HG03571 (cell line): ENCODE measurements around the gene EIF4ENIF1.
A peak's percentile ranks its signal among the peaks of the same experiment; 100 is the strongest.
"Not testable (repeated sequence)": the region's sequence is repeated elsewhere in the genome, so short reads cannot be mapped to it uniquely, and the experiment has no call there.

ENCODE experiments used
- ATAC-seq: cut with Tn5 transposase; IDR thresholded peaks from one replicate; pipeline ENCODE4 v1.9.1; 2021; ENCODE audit not compliant: unreplicated experiment

The EIF4ENIF1 gene

GRCh38 chr22:31489632-31490495 is at the start of gene EIF4ENIF1:
Gene EIF4ENIF1, minus strand, starts transcription at chr22:31489842. Its CDS starts 1,124 bp downstream, at chr22:31488718.
- ATAC-seq: no peak

DNA sequence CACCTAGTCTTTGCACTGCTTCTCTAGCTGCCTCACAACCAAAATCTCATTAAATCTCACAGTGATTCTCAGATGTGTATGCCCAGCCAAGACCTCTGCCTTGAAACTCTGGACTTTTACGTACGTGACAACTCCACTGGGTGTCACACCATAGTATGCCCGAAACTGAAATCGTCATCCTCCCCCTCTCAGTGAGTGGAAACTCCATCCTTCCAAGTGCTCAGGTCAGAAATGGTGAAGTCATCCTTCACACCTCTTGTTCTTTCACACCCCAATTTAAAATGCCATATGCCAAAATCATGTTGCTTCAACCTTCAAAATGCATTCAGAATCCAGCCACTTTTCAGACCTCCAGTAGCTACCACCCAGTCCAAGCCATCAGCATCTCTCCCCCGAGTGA is 49.2 kb upstream of the EIF4ENIF1 start:
- no peak for ATAC-seq

GRCh38 chr22:31537019-31537535 is 47.4 kb upstream of the EIF4ENIF1 start:
- ATAC-seq: no peak

DNA sequence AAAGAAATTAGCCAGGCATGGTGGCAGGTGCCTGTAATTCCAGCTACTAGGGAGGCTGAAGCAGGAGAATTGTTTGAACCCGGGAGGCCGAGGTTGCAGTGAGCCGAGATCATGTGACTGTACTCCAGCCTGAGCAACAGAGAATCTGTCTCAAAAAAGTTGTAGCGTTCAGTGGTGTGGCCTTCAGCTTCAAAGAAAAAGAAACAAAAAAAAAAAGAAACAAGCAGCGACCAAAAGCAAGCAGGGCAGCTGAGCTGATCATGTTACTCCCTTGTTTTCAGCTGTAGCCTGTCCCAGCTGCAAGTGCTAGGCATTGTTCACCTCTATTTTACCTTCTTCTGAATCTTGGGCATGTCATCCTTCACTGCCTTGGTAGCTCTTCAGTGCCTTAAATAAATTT is 43.7 kb upstream of the EIF4ENIF1 start:
- no peak for ATAC-seq

DNA sequence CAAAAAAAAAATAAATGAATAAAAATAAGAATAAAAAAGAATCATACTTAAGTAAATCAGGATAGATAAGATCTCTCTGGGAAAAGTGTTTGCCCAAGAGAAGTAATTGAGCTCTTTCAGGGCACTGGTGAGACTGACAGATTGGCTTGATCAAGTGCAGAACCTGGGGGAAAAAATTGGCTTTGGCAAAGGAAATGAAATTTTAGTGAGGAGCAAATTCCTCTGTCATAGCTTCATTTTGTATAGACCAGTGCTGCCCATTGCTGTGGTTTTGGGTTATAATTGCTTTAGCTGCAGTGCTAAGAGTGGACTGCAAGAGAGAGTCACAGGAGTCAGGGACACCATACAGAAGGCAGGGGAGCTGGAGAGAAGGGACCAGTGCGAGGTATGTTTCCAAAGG is 42.4 kb upstream of the EIF4ENIF1 start:
- ATAC-seq: no peak

- ATAC-seq: no peak
Measured at GRCh38 chr22:31530823-31531195, 41.2 kb upstream of the EIF4ENIF1 start.

DNA sequence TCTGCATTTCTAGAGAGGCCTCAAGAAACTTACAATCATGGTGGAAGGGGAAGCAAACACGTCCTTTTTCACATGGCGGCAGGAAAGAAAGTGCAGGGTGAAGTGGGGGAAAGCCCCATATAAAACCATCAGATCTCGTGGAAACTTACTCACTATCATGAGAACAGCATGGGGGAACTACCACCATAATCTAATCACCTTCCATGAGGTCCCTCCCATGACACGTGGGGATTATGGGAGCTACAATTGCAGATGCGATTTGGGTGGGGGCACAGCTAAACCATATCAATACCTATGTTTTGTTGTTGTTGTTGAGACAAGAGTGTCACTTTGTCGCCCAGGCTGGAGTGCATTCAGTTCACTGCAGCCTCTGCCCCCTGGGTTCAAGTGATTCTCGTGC is 36.6 kb upstream of the EIF4ENIF1 start:
- ATAC-seq: no peak

GRCh38 chr22:31524132-31524531 is 34.5 kb upstream of the EIF4ENIF1 start:
- not testable (repeated sequence) for ATAC-seq

- ATAC-seq: no peak
Measured at GRCh38 chr22:31520051-31520450, 30.4 kb upstream of the EIF4ENIF1 start.

GRCh38 chr22:31509061-31509762 is 19.6 kb upstream of the EIF4ENIF1 start:
- ATAC-seq: no peak

GRCh38 chr22:31508536-31508935 is 18.9 kb upstream of the EIF4ENIF1 start:
- ATAC-seq: no peak

DNA sequence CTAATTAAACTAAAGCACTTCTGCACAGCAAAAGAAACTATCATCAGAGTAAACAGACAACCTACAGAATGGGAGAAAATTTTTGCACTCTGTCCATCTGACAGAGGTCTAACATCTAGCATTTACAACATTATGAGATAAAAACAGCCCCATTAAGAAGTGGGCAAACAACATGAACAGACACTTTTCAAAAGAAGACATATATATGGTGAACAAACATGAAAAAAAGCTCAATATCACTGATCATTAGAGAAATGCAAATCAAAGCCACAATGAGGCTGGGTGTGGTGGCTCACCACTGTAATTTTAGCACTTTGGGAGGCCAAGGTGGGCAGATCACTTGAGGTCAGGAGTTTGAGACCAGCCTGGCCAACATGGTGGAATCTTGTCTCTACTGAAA is 17.9 kb upstream of the EIF4ENIF1 start:
- ATAC-seq: not testable (repeated sequence)

DNA sequence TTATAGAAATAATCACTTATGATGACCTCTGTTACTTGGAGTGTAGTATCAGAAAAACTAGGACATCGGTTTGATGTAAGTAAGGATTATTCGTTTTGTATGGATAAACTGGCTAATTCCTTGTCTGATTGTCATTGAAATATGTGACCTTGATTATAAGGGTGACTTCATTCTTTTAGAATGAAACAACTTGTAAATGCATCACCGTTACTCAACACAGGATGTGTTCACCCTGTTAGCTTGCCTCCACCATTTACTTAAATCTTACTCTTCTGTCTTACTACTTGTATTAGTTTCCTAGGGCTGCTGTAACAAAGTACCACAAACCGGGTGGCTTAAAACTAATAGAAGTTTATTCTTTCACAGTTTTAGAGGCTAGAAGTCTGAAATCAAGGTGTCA is 14.6 kb upstream of the EIF4ENIF1 start:
- no peak for ATAC-seq

GRCh38 chr22:31503211-31503964 is 13.7 kb upstream of the EIF4ENIF1 start:
- no peak for ATAC-seq

DNA sequence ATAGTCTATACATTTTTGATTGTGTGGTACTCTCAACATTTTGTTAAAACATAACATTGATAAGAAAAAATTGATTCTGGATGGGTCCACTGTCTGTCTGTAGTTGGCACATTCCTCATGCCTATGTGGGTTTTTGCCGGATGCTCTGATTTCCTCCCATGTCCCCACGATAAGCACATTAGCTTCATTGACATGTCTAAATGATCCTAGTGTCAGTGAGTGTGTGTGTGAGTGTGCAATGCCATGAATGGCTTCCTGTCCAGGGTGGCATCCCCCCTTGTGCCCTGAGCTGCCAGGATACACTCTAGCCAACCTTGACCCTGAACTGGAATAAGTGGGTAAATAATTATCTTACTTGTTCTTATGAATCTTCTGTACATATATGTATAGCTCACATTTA is 12.1 kb upstream of the EIF4ENIF1 start:
- ATAC-seq: no peak

DNA sequence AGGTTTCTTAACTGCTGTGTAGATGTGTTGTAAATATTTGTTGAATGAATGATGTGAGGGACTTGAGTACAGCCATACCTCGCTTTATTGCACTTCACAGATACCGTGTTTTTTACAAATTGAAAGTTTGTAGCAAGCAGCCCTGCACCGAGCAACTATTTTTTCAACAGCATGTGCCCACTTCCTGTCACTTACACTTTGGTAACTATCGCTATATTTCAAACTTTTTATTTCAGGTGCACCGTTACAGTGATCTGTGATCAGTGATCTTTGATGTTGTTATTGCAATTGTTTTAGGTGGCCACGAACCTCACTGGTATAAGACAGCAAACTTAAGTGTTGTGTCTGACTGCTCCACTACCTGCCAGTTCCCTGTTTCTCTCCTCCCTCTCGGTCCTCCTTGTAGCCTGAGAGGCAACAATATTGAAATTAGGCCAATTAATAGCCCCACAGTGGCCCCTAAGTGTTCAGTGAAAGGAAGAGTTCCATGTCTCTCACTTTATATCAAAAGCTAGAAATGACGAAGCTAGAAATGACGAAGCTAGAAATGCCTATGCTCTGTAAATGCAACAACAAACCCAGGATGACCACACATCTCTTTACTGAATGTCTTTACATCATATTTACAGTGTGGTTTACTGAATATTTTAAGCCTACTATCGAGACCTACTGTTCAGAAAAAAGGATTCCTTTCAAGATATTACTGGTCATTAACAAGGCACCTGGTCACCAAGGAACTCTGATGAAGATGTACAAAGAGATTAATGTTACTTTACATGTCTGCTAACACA is 7.7 kb upstream of the EIF4ENIF1 start:
- ATAC-seq: no peak

- ATAC-seq: peak; percentile 9
Measured at GRCh38 chr22:31496735-31497146, 7.1 kb upstream of the EIF4ENIF1 start.

- peak; percentile 79 for ATAC-seq
Measured at GRCh38 chr22:31496007-31496734, 6.5 kb upstream of the EIF4ENIF1 start, which contains the start of gene SFI1. Gene SFI1, plus strand, starts transcription at chr22:31496536. Its CDS starts 11,749 bp downstream, at chr22:31508285.

DNA sequence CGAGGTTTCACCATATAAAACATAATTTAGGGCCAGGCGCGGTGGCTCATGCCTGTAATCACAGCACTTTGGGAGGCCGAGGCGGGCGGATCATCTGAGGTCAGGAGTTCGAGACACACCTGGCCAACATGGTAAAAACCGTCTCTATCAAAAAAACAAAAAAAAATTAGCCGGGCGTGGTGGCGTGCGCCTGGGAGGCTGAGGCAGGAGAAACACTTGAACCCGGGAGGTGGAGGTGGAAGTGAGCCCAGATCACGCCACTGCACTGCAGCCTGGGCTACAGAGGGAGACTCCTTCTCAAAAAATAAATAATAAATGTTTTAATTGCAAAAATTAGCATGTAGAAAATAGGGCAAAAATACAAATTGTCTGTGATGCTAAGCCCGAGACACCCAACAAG is 5.7 kb upstream of the EIF4ENIF1 start:
- ATAC-seq: no peak

- not testable (repeated sequence) for ATAC-seq
Measured at GRCh38 chr22:31493355-31493754, 3.7 kb upstream of the EIF4ENIF1 start.
